K562 (cell line): Measurements from ENCODE around the gene RPL7L1.

Source experiments
- GMEB1 ChIP-seq: fragments of 250-450 bp; sonication (Bioruptor Pico); IDR thresholded peaks from 2 replicates; pipeline ENCODE4 v1.4.0; 2020; ENCODE audit warnings: mild to moderate bottlenecking
- HDAC2 ChIP-seq: fragments of 450-650 bp; IDR thresholded peaks from 2 replicates; pipeline ENCODE4 v1.6.1; 2016; ENCODE audit warnings: mild to moderate bottlenecking
- MAX ChIP-seq: sonication (generic); formaldehyde crosslinking; IDR thresholded peaks from 2 replicates; pipeline ENCODE4 v1.9.0; 2022; ENCODE audit warnings: mild to moderate bottlenecking, missing genetic modification reagents
- MTA1 ChIP-seq: fragments of 450-650 bp; IDR thresholded peaks from 2 replicates; pipeline ENCODE4 v1.6.1; 2017; ENCODE audit warnings: borderline replicate concordance
- NR2F6 ChIP-seq: fragments of 450-650 bp; formaldehyde crosslinking; IDR thresholded peaks from 2 replicates; pipeline ENCODE4 v1.4.0; 2020; ENCODE audit warnings: mild to moderate bottlenecking
- POLR2A ChIP-seq: fragments of 450-650 bp; conservative IDR thresholded peaks from 2 replicates; pipeline ENCODE4 v1.6.1; 2016
- RAD51 ChIP-seq: fragments of 450-650 bp; IDR thresholded peaks from 2 replicates; pipeline ENCODE4 v1.7.1; 2016; ENCODE audit warnings: low read depth, mild to moderate bottlenecking, borderline replicate concordance
- TCF3 ChIP-seq: sonication (generic); formaldehyde crosslinking; IDR thresholded peaks from 2 replicates; pipeline ENCODE4 v1.4.0; 2020; ENCODE audit warnings: mild to moderate bottlenecking, missing genetic modification reagents
- ZNF121 ChIP-seq: sonication (generic); formaldehyde crosslinking; conservative IDR thresholded peaks from 2 replicates; pipeline ENCODE4 v1.8.0; 2022; ENCODE audit warnings: missing genetic modification reagents
- ZNF76 ChIP-seq: fragments of 250-450 bp; sonication (Bioruptor Pico); IDR thresholded peaks from 2 replicates; pipeline ENCODE4 v1.4.0; 2020; ENCODE audit warnings: mild to moderate bottlenecking, moderate library complexity, borderline replicate concordance
- TF ChIP-seq, protein P1 (sequence below), 3 experiments: IDR thresholded peaks in 2 of 3; conservative IDR thresholded peaks in 1 of 3; 2 replicates each; pipeline ENCODE4 v1.5.1; 2011 to 2012; ENCODE audit warnings: low read length in 3 of 3, mild to moderate bottlenecking in 3 of 3, control low read depth in 2 of 3, improper control_type of control experiment in 1 of 3, inconsistent platforms in 1 of 3, low read depth in 1 of 3, mixed read lengths in 1 of 3, moderate library complexity in 1 of 3; ENCODE audit not compliant: insufficient read depth in 2 of 3

GRCh38 chr6:42899871-42900270 lies 20.5 kb downstream of the RPL7L1 start:
- TF ChIP-seq ZNF121 (CRISPR knock-in tag) (no peak), ZNF76 (CRISPR knock-in tag) (no peak), RAD51 (no peak), MAX (no peak), TCF3 (CRISPR knock-in tag) (no peak), NR2F6 (no peak), HDAC2 (no peak), POLR2A (no peak), GMEB1 (CRISPR knock-in tag) (no peak), MTA1 (no peak)
- TF ChIP-seq, protein P1, sequence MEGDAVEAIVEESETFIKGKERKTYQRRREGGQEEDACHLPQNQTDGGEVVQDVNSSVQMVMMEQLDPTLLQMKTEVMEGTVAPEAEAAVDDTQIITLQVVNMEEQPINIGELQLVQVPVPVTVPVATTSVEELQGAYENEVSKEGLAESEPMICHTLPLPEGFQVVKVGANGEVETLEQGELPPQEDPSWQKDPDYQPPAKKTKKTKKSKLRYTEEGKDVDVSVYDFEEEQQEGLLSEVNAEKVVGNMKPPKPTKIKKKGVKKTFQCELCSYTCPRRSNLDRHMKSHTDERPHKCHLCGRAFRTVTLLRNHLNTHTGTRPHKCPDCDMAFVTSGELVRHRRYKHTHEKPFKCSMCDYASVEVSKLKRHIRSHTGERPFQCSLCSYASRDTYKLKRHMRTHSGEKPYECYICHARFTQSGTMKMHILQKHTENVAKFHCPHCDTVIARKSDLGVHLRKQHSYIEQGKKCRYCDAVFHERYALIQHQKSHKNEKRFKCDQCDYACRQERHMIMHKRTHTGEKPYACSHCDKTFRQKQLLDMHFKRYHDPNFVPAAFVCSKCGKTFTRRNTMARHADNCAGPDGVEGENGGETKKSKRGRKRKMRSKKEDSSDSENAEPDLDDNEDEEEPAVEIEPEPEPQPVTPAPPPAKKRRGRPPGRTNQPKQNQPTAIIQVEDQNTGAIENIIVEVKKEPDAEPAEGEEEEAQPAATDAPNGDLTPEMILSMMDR (IDR thresholded peaks at IDR 0.05 in 2 of 3, conservative IDR thresholded peaks at IDR 0.05 in 1 of 3; ENCODE audit: insufficient read depth in 2 of 3, low read depth in 1 of 3, low read length in 3 of 3) = no peak
